A549 (cell line): ENCODE results near the gene ZNF362. TPM values are rescaled to one million over a fixed set of nuclear protein-coding genes. Genes with fewer than 3 reads are reported as not detected.

Experiments used
- ATAC-seq, 2 experiments: fragments of 200-7000 bp in 1 of 2; fragments of >200 bp in 1 of 2; cut with Nextera tagmentation in 1 of 2; cut with Tn5 transposase in 1 of 2; 3 replicates each; pipeline versions ENCODE4 v1.8.0 to v1.9.1; 2018 to 2020; ENCODE audit warnings: mild to moderate bottlenecking in 1 of 2, moderate library complexity in 1 of 2
- CTCF ChIA-PET: fragments of 300-600 bp; sonication (Branson Sonifier 250); formaldehyde crosslinking; extraction: SDS; loops from one replicate; lab custom pipeline; 2021; ENCODE audit warnings: antibody characterized with exemption, inconsistent platforms; lab: Yijun Ruan, JAX
- POLR2A ChIA-PET: fragments of 350-600 bp; formaldehyde crosslinking; extraction: SDS; loops from one replicate; lab custom pipeline; 2021; ENCODE audit warnings: antibody characterized with exemption, inconsistent platforms; lab: Yijun Ruan, JAX
- DNase-seq, 2 experiments: peaks; one replicate each; pipeline versions ENCODE4 v3.0.0 to v3.0.0-alpha.2; 2011 to 2016; ENCODE audit warnings: low read depth in 1 of 2, low spot score in 1 of 2
- FAIRE-seq: peaks from 2 replicates; lab custom pipeline; 2011; peaks lifted over from hg19 to GRCh38; lab: Jason Lieb, UNC
- H3K27ac ChIP-seq, 2 experiments: fragments of >200 bp; sonication (Bioruptor Twin); formaldehyde crosslinking; 3 replicates each; pipeline ENCODE4 v1.5.1; 2016 to 2017
- H3K4me1 ChIP-seq: fragments of >200 bp; sonication (Bioruptor Twin); formaldehyde crosslinking; 3 replicates; pipeline ENCODE4 v1.6.1; 2016
- H3K4me2 ChIP-seq: fragments of >200 bp; sonication (Bioruptor Twin); formaldehyde crosslinking; 3 replicates; pipeline ENCODE4 v1.6.1; 2016
- H3K4me3 ChIP-seq: fragments of >200 bp; sonication (Bioruptor Twin); formaldehyde crosslinking; 3 replicates; pipeline ENCODE4 v1.5.1; 2016
- H3K9me3 ChIP-seq: fragments of >200 bp; sonication (Bioruptor Twin); formaldehyde crosslinking; 3 replicates; pipeline ENCODE4 v1.6.1; 2016
- CHD2 ChIP-seq: fragments of 150-350 bp; IDR thresholded peaks from 2 replicates; pipeline ENCODE4 v1.6.1; 2014; ENCODE audit warnings: low read length; ENCODE audit not compliant: partially characterized antibody
- CHD4 ChIP-seq: fragments of 200-600 bp; sonication (generic); IDR thresholded peaks from 2 replicates; pipeline ENCODE4 v1.6.1; 2016; ENCODE audit warnings: antibody characterized with exemption, mild to moderate bottlenecking, borderline replicate concordance
- EHF ChIP-seq: fragments of 250-450 bp; sonication (Bioruptor Pico); IDR thresholded peaks from 2 replicates; pipeline ENCODE4 v1.5.0; 2020; ENCODE audit warnings: mild to moderate bottlenecking
- EHMT2 ChIP-seq: fragments of 200-600 bp; sonication (generic); IDR thresholded peaks from 2 replicates; pipeline ENCODE4 v1.6.1; 2016; ENCODE audit warnings: antibody characterized with exemption, low read depth, mild to moderate bottlenecking, moderate library complexity
- EP300 ChIP-seq, 2 experiments: fragments of >200 bp; sonication (Bioruptor Twin); formaldehyde crosslinking; IDR thresholded peaks; 2 replicates in 1 of 2; 3 replicates in 1 of 2; pipeline ENCODE4 v1.6.1; 2016 to 2017
- FOSL2 ChIP-seq, 2 experiments: fragments of 450-650 bp in 1 of 2; fragments of >200 bp in 1 of 2; sonication (Bioruptor Twin) in 1 of 2; formaldehyde crosslinking; IDR thresholded peaks; 2 replicates each; pipeline versions ENCODE4 v1.5.0 to v1.6.1; 2016 to 2020; ENCODE audit warnings: mild to moderate bottlenecking in 1 of 2, moderate library complexity in 1 of 2
- FOXS1 ChIP-seq: fragments of 250-450 bp; sonication (Bioruptor Pico); IDR thresholded peaks from 2 replicates; pipeline ENCODE4 v1.5.0; 2020; ENCODE audit warnings: mild to moderate bottlenecking, moderate library complexity
- GATA3 ChIP-seq: IDR thresholded peaks from 2 replicates; pipeline ENCODE4 v1.6.1; 2012; ENCODE audit warnings: borderline replicate concordance
- HOXA7 ChIP-seq: fragments of 250-450 bp; sonication (Bioruptor Pico); IDR thresholded peaks from 2 replicates; pipeline ENCODE4 v1.5.0; 2020; ENCODE audit warnings: mild to moderate bottlenecking, moderate library complexity
- HOXB13 ChIP-seq: fragments of 250-450 bp; sonication (Bioruptor Pico); IDR thresholded peaks from 2 replicates; pipeline ENCODE4 v1.5.0; 2020; ENCODE audit warnings: low read depth, mild to moderate bottlenecking, moderate library complexity
- KDM1A ChIP-seq: fragments of 200-600 bp; sonication (generic); IDR thresholded peaks from 2 replicates; pipeline ENCODE4 v1.6.1; 2016; ENCODE audit warnings: low read depth, mild to moderate bottlenecking
- KDM5A ChIP-seq: fragments of 200-600 bp; sonication (generic); IDR thresholded peaks from 2 replicates; pipeline ENCODE4 v1.6.1; 2016; ENCODE audit warnings: antibody characterized with exemption, mild to moderate bottlenecking
- MAFK ChIP-seq: fragments of 450-650 bp; IDR thresholded peaks from 2 replicates; pipeline ENCODE4 v1.6.1; 2014; ENCODE audit not compliant: partially characterized antibody
- MAZ ChIP-seq: fragments of 150-350 bp; IDR thresholded peaks from 2 replicates; pipeline ENCODE4 v1.6.1; 2014; ENCODE audit warnings: antibody characterized with exemption, low read depth, low read length, borderline replicate concordance
- MYC ChIP-seq: IDR thresholded peaks from 2 replicates; pipeline ENCODE4 v1.6.1; 2012; ENCODE audit warnings: mild to moderate bottlenecking, inconsistent platforms, low read length, improper control_type of control experiment, borderline replicate concordance
- NPAS2 ChIP-seq: fragments of 250-450 bp; sonication (Bioruptor Pico); IDR thresholded peaks from 2 replicates; pipeline ENCODE4 v1.8.0; 2022; ENCODE audit warnings: mild to moderate bottlenecking, moderate library complexity, borderline replicate concordance
- NR3C1 ChIP-seq: fragments of >200 bp; sonication (Bioruptor Twin); formaldehyde crosslinking; IDR thresholded peaks from 3 replicates; pipeline ENCODE4 v1.6.1; 2017
- PHF8 ChIP-seq: fragments of 200-600 bp; sonication (generic); IDR thresholded peaks from 2 replicates; pipeline ENCODE4 v1.6.1; 2016; ENCODE audit warnings: low read depth, mild to moderate bottlenecking, antibody characterized with exemption, moderate library complexity, borderline replicate concordance
- RAD21 ChIP-seq, 2 experiments: fragments of >200 bp in 1 of 2; sonication (Bioruptor Twin) in 1 of 2; formaldehyde crosslinking in 1 of 2; IDR thresholded peaks in 1 of 2; conservative IDR thresholded peaks in 1 of 2; 2 replicates in 1 of 2; 3 replicates in 1 of 2; pipeline ENCODE4 v1.6.1; 2012 to 2018; ENCODE audit warnings: inconsistent platforms in 1 of 2
- RARB ChIP-seq: fragments of 250-450 bp; sonication (Bioruptor Pico); IDR thresholded peaks from 2 replicates; pipeline ENCODE4 v1.8.0; 2021; ENCODE audit warnings: mild to moderate bottlenecking, moderate library complexity
- RFX5 ChIP-seq: fragments of 450-650 bp; IDR thresholded peaks from 2 replicates; pipeline ENCODE4 v1.7.1; 2014; ENCODE audit warnings: antibody characterized with exemption, mild to moderate bottlenecking, moderate library complexity
- SREBF2 ChIP-seq: fragments of 450-650 bp; IDR thresholded peaks from 2 replicates; pipeline ENCODE4 v1.6.1; 2014; ENCODE audit warnings: mild to moderate bottlenecking, moderate library complexity
- ZC3H11A ChIP-seq: fragments of 450-650 bp; IDR thresholded peaks from 2 replicates; pipeline ENCODE4 v1.6.1; 2014; ENCODE audit warnings: antibody characterized with exemption, mild to moderate bottlenecking
- ZFP36 ChIP-seq: fragments of 450-650 bp; IDR thresholded peaks from 2 replicates; pipeline ENCODE4 v1.6.1; 2014; ENCODE audit warnings: borderline replicate concordance; ENCODE audit not compliant: partially characterized antibody
- ZNF302 ChIP-seq: fragments of 250-450 bp; sonication (Bioruptor Pico); IDR thresholded peaks from 2 replicates; pipeline ENCODE4 v1.9.0; 2021; ENCODE audit warnings: inconsistent platforms, mild to moderate bottlenecking, moderate library complexity
- ZSCAN20 ChIP-seq: fragments of 250-450 bp; sonication (Bioruptor Pico); IDR thresholded peaks from 2 replicates; pipeline ENCODE4 v1.8.0; 2022; ENCODE audit warnings: mild to moderate bottlenecking, moderate library complexity
- WGBS: methylation state at CpG from one replicate; pipeline ENCODE4 v1.1.6; 2017; ENCODE audit errors: missing lambda C conversion rate; 5-methylcytosine and 5-hydroxymethylcytosine counted together
- polyA plus RNA-seq, 4 experiments: library from polyadenylated mRNA; depleted of rRNA in 3 of 4; stranded (reverse); fragments of >200 nt; fragmentation: RNase III in 1 of 4; extraction: RNeasy Plus Mini Kit Qiagen cat#74134 plus additional on column Dnase treatment in 1 of 4; gene quantifications; 2 replicates in 3 of 4; 3 replicates in 1 of 4; pipeline ENCODE4 v1.2.3, GENCODE V29; 2011 to 2017
- TF ChIP-seq, protein P1 (sequence below): fragments of 250-450 bp; sonication (Bioruptor Pico); IDR thresholded peaks from 2 replicates; pipeline ENCODE4 v1.5.0; 2021; ENCODE audit warnings: mild to moderate bottlenecking, moderate library complexity, borderline replicate concordance
- TF ChIP-seq, protein P2 (sequence below): fragments of 450-650 bp; IDR thresholded peaks from 2 replicates; pipeline ENCODE4 v1.6.1; 2014; ENCODE audit warnings: antibody characterized with exemption
- TF ChIP-seq, protein P3 (sequence below): fragments of >200 bp; sonication (Bioruptor Twin); formaldehyde crosslinking; IDR thresholded peaks from 3 replicates; pipeline ENCODE4 v1.5.1; 2016

Gene ZNF362
- polyA plus RNA-seq, 2 of the 4 experiments (the other 2 are of a cell fraction), result 4.8 to 7.9 TPM

DNA sequence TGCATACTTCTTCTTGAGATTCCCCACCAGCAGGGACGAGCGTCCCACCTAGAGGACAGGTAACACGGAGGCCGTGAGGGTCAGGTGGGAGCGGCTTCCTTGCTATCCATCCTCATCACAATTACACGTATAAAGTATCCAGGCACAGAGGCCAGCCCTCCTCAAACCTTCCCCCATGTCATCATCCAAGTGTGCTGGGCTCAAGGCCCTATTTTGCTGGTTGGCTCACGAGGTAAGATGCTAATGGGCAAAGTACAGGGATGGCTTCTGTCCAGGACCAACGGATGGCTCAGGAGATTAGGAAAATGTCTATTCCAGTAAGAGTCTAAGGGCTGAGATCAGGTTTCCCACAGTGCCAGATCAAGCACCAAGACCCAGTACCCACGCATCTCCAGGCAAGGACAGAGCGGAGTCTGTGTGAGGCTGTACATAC is 76.1 kb downstream of the ZNF362 start:
- Histone ChIP-seq H3K9me3 (no peaks in the 10 kb centered on the region), H3K4me2 (no peak overlapping the region), H3K27ac (no peak overlapping the region), H3K4me3 (no peak overlapping the region), H3K4me1 (peaks cover 12% of the 10 kb centered on the region; the same call in 1 of the 3 replicates)
- POLR2A ChIA-PET, result no interaction called here
- 83% methylated on average over 10 of the region's 10 CpGs for WGBS
- no peak for TF ChIP-seq ZC3H11A
- no peak for TF ChIP-seq MAZ
- no peak for TF ChIP-seq NR3C1
- TF ChIP-seq HOXB13 (CRISPR knock-in tag), result no peak
- TF ChIP-seq, protein P1, sequence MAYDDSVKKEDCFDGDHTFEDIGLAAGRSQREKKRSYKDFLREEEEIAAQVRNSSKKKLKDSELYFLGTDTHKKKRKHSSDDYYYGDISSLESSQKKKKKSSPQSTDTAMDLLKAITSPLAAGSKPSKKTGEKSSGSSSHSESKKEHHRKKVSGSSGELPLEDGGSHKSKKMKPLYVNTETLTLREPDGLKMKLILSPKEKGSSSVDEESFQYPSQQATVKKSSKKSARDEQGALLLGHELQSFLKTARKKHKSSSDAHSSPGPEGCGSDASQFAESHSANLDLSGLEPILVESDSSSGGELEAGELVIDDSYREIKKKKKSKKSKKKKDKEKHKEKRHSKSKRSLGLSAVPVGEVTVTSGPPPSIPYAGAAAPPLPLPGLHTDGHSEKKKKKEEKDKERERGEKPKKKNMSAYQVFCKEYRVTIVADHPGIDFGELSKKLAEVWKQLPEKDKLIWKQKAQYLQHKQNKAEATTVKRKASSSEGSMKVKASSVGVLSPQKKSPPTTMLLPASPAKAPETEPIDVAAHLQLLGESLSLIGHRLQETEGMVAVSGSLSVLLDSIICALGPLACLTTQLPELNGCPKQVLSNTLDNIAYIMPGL, result no peak
- TF ChIP-seq RFX5, result no peak
- no peak for ATAC-seq
- CTCF ChIA-PET, result interaction anchor here (1.0 kb wide), 1 partner anchor 37 kb away, joined by 3 read pairs; no protein-coding TSS in a partner anchor
- FAIRE-seq, result no peak
- DNase-seq, result no peak

DNA sequence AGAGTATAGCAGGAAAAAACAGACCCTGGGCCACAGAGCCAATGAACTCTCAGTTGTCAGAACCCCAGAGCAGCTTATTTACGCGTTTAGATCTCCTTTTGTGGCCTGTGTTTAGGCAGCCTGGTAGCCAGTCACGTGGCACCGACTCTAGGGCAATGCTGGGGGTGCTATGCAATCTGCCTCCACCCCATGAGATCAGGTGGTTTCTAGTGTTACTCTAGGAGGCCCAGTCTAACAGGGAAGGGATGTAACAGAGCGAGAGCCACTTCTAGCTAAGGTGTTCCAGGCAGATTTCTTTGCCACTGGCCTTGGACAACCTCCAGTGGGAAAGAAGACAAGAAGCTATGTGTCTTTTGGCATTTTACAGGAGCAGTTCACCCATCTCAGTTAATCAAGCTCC is 76.6 kb downstream of the ZNF362 start:
- TF ChIP-seq ZFP36 (no peak), KDM1A (no peak), EP300 (IDR thresholded peaks at IDR 0.05) (no peak), EHMT2 (no peak), ZNF302 (CRISPR knock-in tag) (no peak), CHD2 (no peak), NPAS2 (CRISPR knock-in tag) (no peak), FOSL2 (IDR thresholded peaks at IDR 0.05) (no peak), FOSL2 (CRISPR knock-in tag; IDR thresholded peaks at IDR 0.05) (no peak), KDM5A (no peak), FOXS1 (no peak), SREBF2 (no peak)
- TF ChIP-seq, protein P2, sequence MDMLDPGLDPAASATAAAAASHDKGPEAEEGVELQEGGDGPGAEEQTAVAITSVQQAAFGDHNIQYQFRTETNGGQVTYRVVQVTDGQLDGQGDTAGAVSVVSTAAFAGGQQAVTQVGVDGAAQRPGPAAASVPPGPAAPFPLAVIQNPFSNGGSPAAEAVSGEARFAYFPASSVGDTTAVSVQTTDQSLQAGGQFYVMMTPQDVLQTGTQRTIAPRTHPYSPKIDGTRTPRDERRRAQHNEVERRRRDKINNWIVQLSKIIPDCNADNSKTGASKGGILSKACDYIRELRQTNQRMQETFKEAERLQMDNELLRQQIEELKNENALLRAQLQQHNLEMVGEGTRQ, result no peak
- no peak for FAIRE-seq

DNA sequence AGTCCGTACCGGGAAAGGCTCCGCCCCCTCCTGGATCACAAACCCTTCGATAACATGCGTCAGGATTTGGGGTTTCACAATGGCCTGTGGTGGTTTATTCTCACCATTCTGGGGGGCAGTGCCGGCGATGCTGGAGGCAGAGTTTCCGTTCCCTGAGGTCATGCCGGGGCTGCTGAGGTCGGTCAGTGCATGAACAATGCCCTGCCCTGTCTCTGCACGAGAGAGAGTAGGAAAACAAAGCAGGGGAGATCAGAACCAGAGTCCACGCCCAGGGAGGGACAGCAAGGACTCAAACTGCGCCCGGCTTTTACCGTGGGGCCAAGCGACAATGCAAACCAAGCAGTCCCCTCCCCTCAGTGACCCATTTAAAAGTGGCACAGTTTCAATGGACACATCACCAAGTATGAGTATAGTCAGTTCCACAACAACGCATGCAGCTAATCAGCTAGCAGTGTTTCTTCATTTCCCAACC is 77.8 kb downstream of the ZNF362 start:
- Histone ChIP-seq H3K9me3 (no peaks in the 10 kb centered on the region), H3K4me1 (peaks cover 27% of the 10 kb centered on the region), H3K4me2 (no peak overlapping the region), H3K27ac (no peak overlapping the region), H3K4me3 (no peak overlapping the region)
- WGBS, result 84% methylated on average over 15 of the region's 17 CpGs
- ATAC-seq (no peak), FAIRE-seq (no peak), DNase-seq (no peak)
- POLR2A ChIA-PET, result no interaction called here
- CTCF ChIA-PET, result interaction anchor here (1.2 to 1.8 kb wide), 2 partner anchors 23 to 38 kb away, joined by 3 to 4 read pairs; no protein-coding TSS in a partner anchor
- TF ChIP-seq RAD21 (conservative IDR thresholded peaks at IDR 0.05 in 1 of 2, IDR thresholded peaks at IDR 0.05 in 1 of 2) (no peak), GATA3 (no peak), RARB (CRISPR knock-in tag) (no peak), ZFP36 (no peak), CHD2 (no peak), HOXA7 (no peak), CHD4 (no peak), MAFK (no peak), PHF8 (no peak), MYC (no peak), EHF (CRISPR knock-in tag) (no peak), ZSCAN20 (no peak)
- TF ChIP-seq, protein P3, sequence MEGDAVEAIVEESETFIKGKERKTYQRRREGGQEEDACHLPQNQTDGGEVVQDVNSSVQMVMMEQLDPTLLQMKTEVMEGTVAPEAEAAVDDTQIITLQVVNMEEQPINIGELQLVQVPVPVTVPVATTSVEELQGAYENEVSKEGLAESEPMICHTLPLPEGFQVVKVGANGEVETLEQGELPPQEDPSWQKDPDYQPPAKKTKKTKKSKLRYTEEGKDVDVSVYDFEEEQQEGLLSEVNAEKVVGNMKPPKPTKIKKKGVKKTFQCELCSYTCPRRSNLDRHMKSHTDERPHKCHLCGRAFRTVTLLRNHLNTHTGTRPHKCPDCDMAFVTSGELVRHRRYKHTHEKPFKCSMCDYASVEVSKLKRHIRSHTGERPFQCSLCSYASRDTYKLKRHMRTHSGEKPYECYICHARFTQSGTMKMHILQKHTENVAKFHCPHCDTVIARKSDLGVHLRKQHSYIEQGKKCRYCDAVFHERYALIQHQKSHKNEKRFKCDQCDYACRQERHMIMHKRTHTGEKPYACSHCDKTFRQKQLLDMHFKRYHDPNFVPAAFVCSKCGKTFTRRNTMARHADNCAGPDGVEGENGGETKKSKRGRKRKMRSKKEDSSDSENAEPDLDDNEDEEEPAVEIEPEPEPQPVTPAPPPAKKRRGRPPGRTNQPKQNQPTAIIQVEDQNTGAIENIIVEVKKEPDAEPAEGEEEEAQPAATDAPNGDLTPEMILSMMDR, result no peak
- TF ChIP-seq, protein P1, result no peak

More for the DNA sequence above, 76.6 kb downstream of the ZNF362 start:
- Histone ChIP-seq H3K4me3 (no peak overlapping the region), H3K27ac (no peak overlapping the region), H3K4me2 (no peak overlapping the region), H3K4me1 (peaks cover 15% of the 10 kb centered on the region; the same call in 2 of the 3 replicates), H3K9me3 (no peaks in the 10 kb centered on the region)
- POLR2A ChIA-PET, result no interaction called here
- no peak for DNase-seq
- CTCF ChIA-PET, result interaction anchor here (1.0 kb wide), 1 partner anchor 37 kb away, joined by 3 read pairs; no protein-coding TSS in a partner anchor
- 94% methylated on average over 2 of the region's 5 CpGs for WGBS
- no peak for ATAC-seq
